Measurements from ENCODE around the gene ATG9A. TPM values are rescaled to one million over a fixed set of nuclear protein-coding genes. Genes with fewer than 3 reads are reported as not detected.
A peak's percentile ranks its signal among the peaks of the same experiment; 100 is the strongest.

Gene ATG9A
- polyA plus RNA-seq, 1 donor from 2014 or later: 26.2 TPM

GRCh38 chr2:219245899-219246230 is 16.4 kb upstream of the ATG9A start:
- Histone ChIP-seq H3K27me3 (ENCODE audit: insufficient read depth, low read depth, low read length) (no peaks in the 10 kb centered on the region), H3K4me3 (ENCODE audit: low read length) (peak overlapping the region; percentile 85), H3K9me3 (ENCODE audit: low read length) (no peaks in the 10 kb centered on the region), H2AFZ (ENCODE audit: low read depth, low read length) (peak overlapping the region; percentile 81), H3F3A (ENCODE audit: insufficient read depth, low read length, poor library complexity, severe bottlenecking) (no peaks in the 10 kb centered on the region), H3K9ac (ENCODE audit: low read length) (peak overlapping the region; percentile 97), H4K20me1 (ENCODE audit: insufficient read depth) (no peaks in the 10 kb centered on the region), H3K79me2 (replicated peaks; ENCODE audit: insufficient read depth, low read length) (peaks cover 12% of the 10 kb centered on the region), H3K27ac (ENCODE audit: low read length) (peak overlapping the region; percentile 81), H3K9me2 (ENCODE audit: insufficient read depth, low read length) (no peaks in the 10 kb centered on the region), H3K4me2 (ENCODE audit: low read length) (peak overlapping the region; percentile 99), H3K36me3 (ENCODE audit: insufficient read depth, low read length) (peaks cover 8% of the 10 kb centered on the region)
- no peak for TF ChIP-seq EP300 (conservative IDR thresholded peaks at IDR 0.05; ENCODE audit: poor library complexity, severe bottlenecking)
- no peak for TF ChIP-seq MXI1 (conservative IDR thresholded peaks at IDR 0.05; ENCODE audit: poor library complexity, severe bottlenecking)
- no peak for TF ChIP-seq EZH2 (IDR thresholded peaks at IDR 0.05; ENCODE audit: borderline replicate concordance, insufficient read depth, low read length, poor library complexity, severe bottlenecking)
- no peak for TF ChIP-seq TAF1 (IDR thresholded peaks at IDR 0.05; ENCODE audit: low read depth)
- TF ChIP-seq POLR2AphosphoS5 (IDR thresholded peaks at IDR 0.05): no peak
- no peak for TF ChIP-seq SMC3 (conservative IDR thresholded peaks at IDR 0.05; ENCODE audit: poor library complexity)
- TF ChIP-seq RAD21 (conservative IDR thresholded peaks at IDR 0.05): no peak
- no peak for TF ChIP-seq CTCF (IDR thresholded peaks at IDR 0.05; ENCODE audit: poor library complexity, severe bottlenecking)
- TF ChIP-seq REST (IDR thresholded peaks at IDR 0.05; ENCODE audit: borderline replicate concordance): no peak

GRCh38 chr2:219245148-219245898 is 15.9 kb upstream of the ATG9A start, which contains the start of the genes GLB1L and STK16:
TSS of gene GLB1L (minus strand) at chr2:219245444. CDS start at chr2:219243573, 1,871 bp downstream.
TSS of gene STK16 (plus strand) at chr2:219245479. CDS start at chr2:219246000, 521 bp downstream.
- Histone ChIP-seq H3K4me3 (ENCODE audit: low read length) (peak within 1 kb of the TSS; percentile 85), H3K27ac (ENCODE audit: low read length) (peak within 1 kb of the TSS; percentile 81), H3F3A (ENCODE audit: insufficient read depth, low read length, poor library complexity, severe bottlenecking) (no peaks in the 10 kb centered on the region), H3K4me2 (ENCODE audit: low read length) (peak within 1 kb of the TSS; percentile 99), H2AFZ (ENCODE audit: low read depth, low read length) (peak within 1 kb of the TSS; percentile 81), H4K20me1 (ENCODE audit: insufficient read depth) (no peaks in the 10 kb centered on the region), H3K36me3 (ENCODE audit: insufficient read depth, low read length) (peaks cover 8% of the 10 kb centered on the region), H3K9me2 (ENCODE audit: insufficient read depth, low read length) (no peaks in the 10 kb centered on the region), H3K79me2 (replicated peaks; ENCODE audit: insufficient read depth, low read length) (peaks cover 12% of the 10 kb centered on the region), H3K9me3 (ENCODE audit: low read length) (no peaks in the 10 kb centered on the region), H3K9ac (ENCODE audit: low read length) (peak within 1 kb of the TSS; percentile 97), H3K27me3 (ENCODE audit: insufficient read depth, low read depth, low read length) (no peaks in the 10 kb centered on the region)
- TF ChIP-seq REST (IDR thresholded peaks at IDR 0.05; ENCODE audit: borderline replicate concordance): no peak
- TF ChIP-seq POLR2AphosphoS5 (IDR thresholded peaks at IDR 0.05): peak; percentile 90
- TF ChIP-seq RAD21 (conservative IDR thresholded peaks at IDR 0.05): no peak
- peak; percentile 69 for TF ChIP-seq EP300 (conservative IDR thresholded peaks at IDR 0.05; ENCODE audit: poor library complexity, severe bottlenecking)
- TF ChIP-seq EZH2 (IDR thresholded peaks at IDR 0.05; ENCODE audit: borderline replicate concordance, insufficient read depth, low read length, poor library complexity, severe bottlenecking): no peak
- peak; percentile 87 for TF ChIP-seq MXI1 (conservative IDR thresholded peaks at IDR 0.05; ENCODE audit: poor library complexity, severe bottlenecking)
- TF ChIP-seq CTCF (IDR thresholded peaks at IDR 0.05; ENCODE audit: poor library complexity, severe bottlenecking): no peak
- TF ChIP-seq TAF1 (IDR thresholded peaks at IDR 0.05; ENCODE audit: low read depth): peak; percentile 64
- TF ChIP-seq SMC3 (conservative IDR thresholded peaks at IDR 0.05; ENCODE audit: poor library complexity): peak; percentile 56
